Activated naive CD8-positive, alpha-beta T cell treated with anti-CD3 and anti-CD28 coated beads, Interleukin-2, amount 10 ng/mL, durations not matched to agents 7 days and 5 days (primary cell): ENCODE data around the gene DMKN. TPM values are rescaled to one million over a fixed set of nuclear protein-coding genes. Genes with fewer than 3 reads are reported as not detected.

Experiments
- ATAC-seq: fragments of 150-1000 bp; cut with Tn5 transposase; one replicate; pipeline ENCODE4 v1.10.0; 2021; ENCODE audit warnings: low read depth, moderate library complexity
- POLR2A ChIA-PET: fragments of 350-600 bp; sonication (Branson Sonifier 250); formaldehyde crosslinking; loops from one replicate; lab custom pipeline; 2021; ENCODE audit warnings: antibody characterized with exemption; lab: Charles Lee
- DNase-seq: peaks from one replicate; pipeline ENCODE4 v3.0.0; 2021
- H3K27ac Mint-ChIP-seq: one replicate; pipeline ENCODE4 v1.8.0; 2022; ENCODE audit warnings: mild to moderate bottlenecking, mixed read lengths
- H3K27me3 Mint-ChIP-seq: one replicate; pipeline ENCODE4 v1.8.0; 2022; ENCODE audit warnings: mild to moderate bottlenecking, moderate library complexity, mixed read lengths
- H3K36me3 Mint-ChIP-seq: one replicate; pipeline ENCODE4 v1.8.0; 2021; ENCODE audit warnings: mild to moderate bottlenecking, mixed read lengths
- H3K4me1 Mint-ChIP-seq: one replicate; pipeline ENCODE4 v1.8.0; 2021; ENCODE audit warnings: mixed read lengths
- H3K4me3 Mint-ChIP-seq: one replicate; pipeline ENCODE4 v1.8.0; 2022; ENCODE audit warnings: mild to moderate bottlenecking, moderate library complexity, mixed read lengths
- H3K9me3 Mint-ChIP-seq: one replicate; pipeline ENCODE4 v1.8.0; 2021; ENCODE audit warnings: mixed read lengths
- total RNA-seq, 2 experiments: library from RNA; stranded (reverse); gene quantifications; one replicate each; pipeline ENCODE4 v1.2.3, GENCODE V29; 2021

Gene DMKN
- total RNA-seq, 2 experiments from 2014 or later = 2.5 to 3.5 TPM

DNA sequence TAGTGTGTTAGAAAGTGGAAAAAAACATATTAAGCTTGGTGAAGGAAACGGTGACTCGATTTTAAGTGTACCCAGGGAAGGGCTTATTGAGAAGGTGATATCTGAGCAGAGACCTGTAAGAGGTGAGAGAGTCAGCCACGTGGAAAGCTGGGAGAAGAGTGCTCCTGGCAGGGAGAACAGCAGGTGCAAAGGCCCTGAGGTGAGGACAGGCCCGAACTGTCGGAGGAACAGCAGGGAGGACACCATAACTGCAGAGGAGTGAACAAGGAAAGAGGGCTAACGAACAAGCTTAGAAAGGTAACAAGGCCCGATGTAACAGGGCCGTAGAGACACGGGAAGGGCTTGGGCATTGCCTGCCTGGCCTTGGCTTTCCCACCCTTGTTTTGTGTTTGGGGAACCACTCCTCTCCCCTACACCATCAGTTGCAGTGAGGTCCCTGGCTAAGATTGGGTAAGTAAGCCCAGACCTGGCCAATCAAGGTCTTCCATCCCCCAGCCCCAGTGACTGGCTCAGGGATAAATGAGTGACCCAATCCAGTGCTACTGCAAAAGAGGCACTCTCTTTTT is 42.7 kb upstream of the DMKN start:
- H3K4me3 Mint-ChIP-seq = no peak overlapping the region
- H3K27me3 Mint-ChIP-seq = peaks cover 28% of the 10 kb centered on the region
- H3K9me3 Mint-ChIP-seq = no peaks in the 10 kb centered on the region
- DNase-seq = no peak
- POLR2A ChIA-PET = interaction anchor here (0.6 kb wide), 1 partner anchor 41 kb away, joined by 5 read pairs; no protein-coding TSS in a partner anchor
- H3K36me3 Mint-ChIP-seq = no peaks in the 10 kb centered on the region
- no peak overlapping the region for H3K27ac Mint-ChIP-seq
- peaks cover 6% of the 10 kb centered on the region for H3K4me1 Mint-ChIP-seq
- ATAC-seq = no peak

DNA sequence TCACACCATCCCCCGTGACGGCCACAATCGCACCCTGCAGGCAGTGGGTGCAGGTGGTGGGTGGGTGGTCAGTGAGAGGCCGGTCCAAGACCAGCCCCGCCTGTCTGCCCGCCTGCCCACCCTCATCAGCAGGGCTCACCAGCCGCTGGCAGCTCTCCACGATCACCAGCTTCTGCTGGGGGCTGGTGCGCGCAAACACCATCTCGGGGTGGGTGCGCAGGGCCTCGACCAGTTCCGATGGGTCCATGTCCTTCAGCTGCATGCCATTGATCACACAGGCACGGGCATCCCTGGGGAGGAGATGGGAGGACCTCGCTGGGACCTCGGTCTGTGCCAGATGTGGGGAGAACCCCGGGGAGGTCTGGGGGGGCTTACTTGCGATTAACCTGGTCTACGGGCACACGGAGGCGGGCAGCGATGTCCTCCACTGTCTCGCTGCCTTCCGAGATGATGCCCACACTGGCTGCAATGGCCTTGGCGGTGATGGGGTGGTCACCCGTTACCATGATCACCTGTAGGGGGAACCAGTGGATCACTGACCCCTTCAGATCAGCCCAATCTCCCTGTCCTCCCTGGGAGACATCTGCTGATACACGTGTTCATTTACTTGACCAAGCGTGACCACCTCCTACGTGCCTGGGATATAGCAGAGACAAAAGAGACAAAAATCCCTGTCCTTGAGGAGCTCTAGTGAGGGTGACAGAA is 42.0 kb upstream of the DMKN start:
- POLR2A ChIA-PET = no interaction called here

DNA sequence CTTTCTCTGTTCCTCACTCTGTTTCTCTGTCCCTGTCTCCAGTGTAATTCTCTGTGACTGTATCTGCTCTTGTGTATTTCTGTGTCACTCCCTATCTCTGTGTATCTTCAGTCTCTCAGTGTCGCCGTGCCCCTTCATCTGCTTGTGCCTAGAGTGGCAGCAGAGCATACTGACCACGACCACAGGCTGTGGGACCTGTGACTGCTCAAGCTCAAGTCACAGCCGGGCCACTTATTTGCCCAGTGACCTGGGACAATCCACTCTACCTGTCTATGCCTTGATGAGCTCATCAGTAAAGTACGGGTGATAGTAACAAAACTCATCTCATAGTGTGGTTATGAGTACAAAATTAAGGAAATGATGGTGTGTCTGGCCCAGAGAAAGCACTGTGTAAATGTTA is 40.6 kb upstream of the DMKN start:
- no peak overlapping the region for H3K4me3 Mint-ChIP-seq
- no peaks in the 10 kb centered on the region for H3K36me3 Mint-ChIP-seq
- POLR2A ChIA-PET = no interaction called here
- H3K27me3 Mint-ChIP-seq = peaks cover 17% of the 10 kb centered on the region
- H3K9me3 Mint-ChIP-seq = no peaks in the 10 kb centered on the region
- H3K4me1 Mint-ChIP-seq = peaks cover 8% of the 10 kb centered on the region
- peak overlapping the region; percentile 43 for H3K27ac Mint-ChIP-seq
- ATAC-seq (no peak), DNase-seq (no peak)

More for the DNA sequence above, 42.0 kb upstream of the DMKN start:
- H3K27ac Mint-ChIP-seq = no peak overlapping the region
- H3K9me3 Mint-ChIP-seq = no peaks in the 10 kb centered on the region
- ATAC-seq (no peak), DNase-seq (no peak)
- no peak overlapping the region for H3K4me3 Mint-ChIP-seq
- H3K27me3 Mint-ChIP-seq = peaks cover 25% of the 10 kb centered on the region
- peaks cover 6% of the 10 kb centered on the region for H3K4me1 Mint-ChIP-seq
- no peaks in the 10 kb centered on the region for H3K36me3 Mint-ChIP-seq

DNA sequence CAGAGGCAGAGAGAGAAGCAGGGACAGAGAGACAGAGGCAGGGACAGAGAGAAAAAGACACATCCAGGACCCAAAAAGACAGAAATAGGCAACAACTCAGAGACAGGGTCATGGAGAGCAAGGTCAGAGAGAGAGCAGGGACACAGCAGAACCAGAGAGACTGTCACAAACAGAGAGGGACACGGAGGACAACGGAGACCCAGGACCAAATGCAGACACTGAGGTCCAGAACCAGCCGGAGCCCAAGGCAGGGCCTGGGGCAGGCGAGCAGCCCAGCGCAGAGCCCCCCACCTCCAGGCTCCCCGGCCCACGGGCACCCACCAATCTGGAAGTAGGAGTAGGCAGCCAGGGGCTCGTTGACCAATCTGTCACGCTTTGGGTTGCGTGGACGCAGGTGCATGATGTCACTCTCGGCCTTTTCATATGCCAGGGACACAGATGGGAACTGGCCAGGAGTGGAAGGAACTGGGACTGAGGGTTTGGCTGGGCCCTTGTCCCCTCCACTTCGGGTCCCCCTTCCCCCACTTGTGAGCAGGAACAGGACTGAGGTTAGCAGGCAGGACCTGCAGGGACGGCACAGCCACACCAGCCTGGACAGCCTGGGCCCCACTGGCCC is 40.0 kb upstream of the DMKN start:
- ATAC-seq = no peak
- H3K4me3 Mint-ChIP-seq = no peak overlapping the region
- POLR2A ChIA-PET = no interaction called here
- H3K27ac Mint-ChIP-seq = no peak overlapping the region
- H3K36me3 Mint-ChIP-seq = no peaks in the 10 kb centered on the region
- H3K4me1 Mint-ChIP-seq = peaks cover 9% of the 10 kb centered on the region
- DNase-seq = no peak
- no peaks in the 10 kb centered on the region for H3K9me3 Mint-ChIP-seq
- peaks cover 12% of the 10 kb centered on the region for H3K27me3 Mint-ChIP-seq

DNA sequence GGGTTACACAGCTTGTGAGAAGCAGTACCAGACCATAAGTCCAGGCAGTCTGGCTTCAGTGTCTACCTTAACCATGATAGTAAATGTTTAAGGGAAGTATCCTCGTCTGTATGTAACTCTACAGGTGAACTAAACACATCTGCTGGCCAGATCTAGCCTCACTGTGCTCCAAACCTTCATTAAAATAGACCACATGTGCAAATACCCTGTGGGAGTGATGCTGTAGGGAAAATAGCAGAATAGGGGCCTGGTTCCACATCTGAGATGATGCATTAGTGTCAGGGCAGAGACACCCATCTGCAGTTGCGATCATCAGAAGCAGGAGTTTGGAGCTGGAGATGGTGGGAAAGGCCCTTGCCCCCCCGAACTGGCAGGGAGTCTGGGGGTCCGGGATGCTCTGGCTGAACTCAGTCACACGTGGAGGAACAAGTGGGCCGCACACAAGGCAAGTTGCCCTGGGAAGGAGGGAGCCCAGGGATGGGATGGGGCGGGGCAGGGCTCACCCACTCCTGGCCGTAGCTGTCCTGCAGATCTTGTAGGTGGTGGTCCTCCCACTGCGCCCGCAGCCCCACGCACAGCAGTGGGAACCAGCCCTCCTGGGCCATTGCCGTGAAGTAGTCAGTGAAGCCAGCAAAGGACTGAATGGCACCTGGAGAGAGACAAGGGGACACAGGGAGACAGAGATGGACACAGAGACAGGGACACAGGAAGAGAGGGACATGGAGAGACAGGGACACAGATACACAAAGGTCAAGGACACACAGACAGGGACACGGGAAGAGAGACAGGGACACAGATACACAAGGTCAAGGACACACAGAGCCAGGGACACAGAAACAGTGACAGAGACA is 39.3 kb upstream of the DMKN start:
- H3K9me3 Mint-ChIP-seq = no peaks in the 10 kb centered on the region
- H3K4me1 Mint-ChIP-seq = peaks cover 7% of the 10 kb centered on the region
- no peak overlapping the region for H3K4me3 Mint-ChIP-seq

DNA sequence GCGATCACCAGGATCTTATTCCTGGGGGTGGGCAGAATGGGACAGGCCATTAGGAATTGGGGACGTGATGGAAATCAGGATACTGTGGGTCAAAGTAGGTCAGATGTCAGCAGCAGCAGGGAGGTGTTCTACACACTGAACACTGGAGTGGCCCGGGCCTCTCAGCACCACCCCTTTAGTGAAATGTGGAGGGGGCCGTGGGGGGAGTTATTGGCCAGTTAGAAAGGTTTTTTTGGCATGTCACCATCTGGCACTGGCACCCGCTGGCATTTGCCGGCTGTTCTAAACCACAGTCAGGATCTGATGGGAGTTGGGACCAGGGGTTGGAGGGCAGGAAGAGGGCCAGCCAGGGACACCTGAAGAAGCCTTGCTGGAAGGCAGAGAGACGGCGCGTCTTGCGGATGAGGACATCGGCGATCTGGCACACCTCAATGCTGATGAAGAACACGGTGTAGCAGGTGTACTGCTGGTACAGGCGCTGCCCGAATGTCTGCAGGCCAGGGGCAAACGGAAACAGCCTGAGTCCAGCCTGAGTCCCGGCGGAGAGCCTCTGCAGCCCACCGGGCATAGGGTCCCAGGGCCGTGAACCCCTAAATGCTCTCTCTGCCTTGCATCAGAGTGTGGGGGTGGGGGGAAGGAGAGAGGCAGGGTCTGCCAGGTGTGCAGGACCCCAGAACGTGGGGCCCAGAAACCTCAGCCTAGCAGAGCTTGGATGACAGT is 37.8 kb upstream of the DMKN start:
- ATAC-seq (no peak), DNase-seq (no peak)
- Mint-ChIP-seq H3K27ac (no peak overlapping the region), H3K27me3 (peaks cover 3% of the 10 kb centered on the region), H3K4me1 (peaks cover 10% of the 10 kb centered on the region), H3K4me3 (no peak overlapping the region), H3K36me3 (no peaks in the 10 kb centered on the region), H3K9me3 (no peaks in the 10 kb centered on the region)
- POLR2A ChIA-PET = no interaction called here

More for the DNA sequence above, 39.3 kb upstream of the DMKN start:
- DNase-seq (no peak), ATAC-seq (no peak)
- Mint-ChIP-seq H3K27ac (no peak overlapping the region), H3K36me3 (no peaks in the 10 kb centered on the region), H3K27me3 (peaks cover 9% of the 10 kb centered on the region)
- POLR2A ChIA-PET = no interaction called here

DNA sequence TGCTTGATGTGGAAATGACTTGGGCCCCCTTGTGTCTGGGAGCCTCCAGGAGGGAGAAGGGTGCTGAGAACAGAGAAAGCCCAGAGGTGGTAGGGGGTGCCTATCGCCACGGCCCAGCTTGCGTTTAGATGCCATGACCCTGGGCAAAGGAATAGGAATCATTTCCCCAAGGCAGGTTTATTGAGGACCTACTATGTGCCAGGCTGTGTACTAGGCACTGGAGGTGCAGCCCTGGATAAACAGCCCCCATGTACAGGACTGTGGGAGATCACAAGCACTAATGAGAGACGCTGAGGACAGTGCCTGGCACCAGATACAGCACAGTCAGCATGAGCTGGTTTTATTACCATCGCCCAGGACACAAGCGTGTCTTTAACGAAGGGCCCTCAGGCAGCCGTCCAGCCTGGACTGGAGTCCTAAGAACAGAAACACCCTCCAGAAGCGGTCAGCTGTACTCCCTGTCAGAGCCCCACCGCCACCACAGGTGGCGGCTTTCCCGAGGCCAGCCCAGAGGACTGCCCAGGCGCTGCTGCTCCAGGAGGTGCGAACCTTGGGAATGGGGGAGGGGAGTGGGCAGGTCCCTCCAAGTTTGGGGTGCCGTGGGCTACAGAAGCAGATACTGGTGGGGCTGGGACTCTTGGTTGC is 36.6 kb upstream of the DMKN start:
- no peaks in the 10 kb centered on the region for H3K27me3 Mint-ChIP-seq
- H3K36me3 Mint-ChIP-seq = no peaks in the 10 kb centered on the region
- DNase-seq (no peak), ATAC-seq (no peak)
- peaks cover 12% of the 10 kb centered on the region for H3K4me1 Mint-ChIP-seq
- H3K4me3 Mint-ChIP-seq = no peak overlapping the region
- no peak overlapping the region for H3K27ac Mint-ChIP-seq
- no peaks in the 10 kb centered on the region for H3K9me3 Mint-ChIP-seq
- POLR2A ChIA-PET = interaction anchor here (0.5 to 2.5 kb wide), 2 partner anchors 47 to 98 kb away, joined by 5 to 8 read pairs; partner anchors contain the start of gene COX6B1

DNA sequence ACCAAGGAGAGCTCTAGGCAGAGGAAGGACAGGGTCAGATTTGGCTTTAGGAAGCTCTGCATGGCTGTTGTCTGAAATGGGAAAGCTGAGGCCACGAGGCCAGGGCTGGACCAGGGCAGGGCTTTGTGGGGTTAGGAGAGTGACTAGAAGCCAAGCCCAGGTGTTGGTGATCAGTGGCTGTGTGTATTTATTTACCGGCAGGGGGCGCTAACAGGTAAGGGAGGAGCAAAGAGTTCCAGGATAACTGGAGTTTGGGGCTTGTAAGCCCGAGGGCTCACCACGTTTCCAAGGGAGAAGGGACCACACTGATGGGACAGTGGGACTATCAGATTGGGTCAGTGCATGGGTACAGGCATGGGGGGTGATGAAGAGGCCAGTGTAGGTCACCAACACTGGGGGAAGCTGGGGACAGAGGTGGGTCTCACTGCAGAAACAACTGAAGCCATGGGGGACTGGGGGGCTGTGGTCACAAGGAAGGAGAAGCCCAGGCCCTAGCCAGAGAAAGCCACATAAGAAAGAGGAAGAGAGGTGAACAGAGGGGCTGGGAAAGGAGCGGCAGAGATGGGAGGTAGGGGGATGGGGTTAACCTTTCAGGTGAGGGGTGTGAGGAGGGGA is 35.8 kb upstream of the DMKN start:
- H3K36me3 Mint-ChIP-seq = no peaks in the 10 kb centered on the region
- POLR2A ChIA-PET = interaction anchor here (0.5 to 2.5 kb wide), 3 partner anchors 48 to 99 kb away, joined by 5 to 8 read pairs (median 8); partner anchors contain the start of gene COX6B1
- peak overlapping the region; percentile 27 for H3K27ac Mint-ChIP-seq

DNA sequence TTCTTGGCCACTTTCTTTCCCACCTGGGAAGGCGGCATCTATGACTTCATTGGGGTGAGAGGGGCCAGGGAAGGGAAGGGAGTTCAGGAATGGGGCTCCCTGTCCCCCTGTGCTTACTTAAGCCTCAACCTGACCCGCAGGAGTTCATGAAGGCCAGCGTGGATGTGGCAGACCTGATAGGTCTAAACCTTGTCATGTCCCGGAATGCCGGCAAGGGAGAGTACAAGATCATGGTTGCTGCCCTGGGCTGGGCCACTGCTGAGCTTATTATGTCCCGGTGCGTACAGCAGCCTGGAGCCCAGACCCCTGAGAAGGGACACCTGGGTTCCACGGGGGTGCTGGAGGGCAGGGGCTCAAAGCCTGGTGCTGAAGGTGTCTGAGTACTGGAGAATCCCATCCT is 33.1 kb upstream of the DMKN start:
- Mint-ChIP-seq H3K9me3 (no peaks in the 10 kb centered on the region), H3K27ac (peak overlapping the region; percentile 72), H3K27me3 (no peaks in the 10 kb centered on the region), H3K4me1 (peaks cover 23% of the 10 kb centered on the region), H3K36me3 (no peaks in the 10 kb centered on the region), H3K4me3 (peak overlapping the region; percentile 91)
- no peak for DNase-seq
- POLR2A ChIA-PET = no interaction called here
- no peak for ATAC-seq

More for the DNA sequence above, 35.8 kb upstream of the DMKN start:
- Mint-ChIP-seq H3K4me1 (peaks cover 19% of the 10 kb centered on the region), H3K4me3 (no peak overlapping the region), H3K9me3 (no peaks in the 10 kb centered on the region), H3K27me3 (no peaks in the 10 kb centered on the region)
- ATAC-seq (no peak), DNase-seq (peak; percentile 54)

DNA sequence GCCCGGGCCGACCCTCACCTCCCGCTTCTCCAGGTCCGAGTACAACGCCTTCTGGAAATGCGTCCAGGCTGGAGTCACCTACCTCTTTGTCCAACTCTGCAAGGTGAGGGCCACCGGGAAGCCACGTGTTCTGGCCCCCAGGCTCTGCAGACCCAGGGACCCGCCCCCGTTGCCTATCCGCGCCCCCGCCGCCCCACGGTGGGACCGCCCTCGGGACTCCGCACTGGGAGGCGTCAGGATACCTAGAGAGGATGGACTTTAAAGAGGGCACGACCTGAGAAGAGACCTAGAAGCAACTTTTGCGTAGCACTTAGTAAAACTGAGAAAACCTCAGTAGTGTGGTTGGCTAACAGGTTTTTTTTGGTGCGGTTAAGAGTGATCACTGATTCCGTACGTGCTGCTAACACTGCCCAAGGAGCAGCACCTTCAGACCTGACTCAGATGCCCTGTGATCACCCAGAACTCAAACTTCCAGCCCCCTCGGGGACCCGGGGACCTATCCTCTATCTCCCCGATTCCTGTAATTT is 32.5 kb upstream of the DMKN start:
- Mint-ChIP-seq H3K9me3 (no peaks in the 10 kb centered on the region), H3K36me3 (no peaks in the 10 kb centered on the region), H3K27me3 (no peaks in the 10 kb centered on the region), H3K4me1 (peaks cover 23% of the 10 kb centered on the region), H3K4me3 (peak overlapping the region; percentile 91), H3K27ac (peak overlapping the region; percentile 91)
- ATAC-seq (peak; percentile 55), DNase-seq (peak; percentile 68)
- POLR2A ChIA-PET = no interaction called here

DNA sequence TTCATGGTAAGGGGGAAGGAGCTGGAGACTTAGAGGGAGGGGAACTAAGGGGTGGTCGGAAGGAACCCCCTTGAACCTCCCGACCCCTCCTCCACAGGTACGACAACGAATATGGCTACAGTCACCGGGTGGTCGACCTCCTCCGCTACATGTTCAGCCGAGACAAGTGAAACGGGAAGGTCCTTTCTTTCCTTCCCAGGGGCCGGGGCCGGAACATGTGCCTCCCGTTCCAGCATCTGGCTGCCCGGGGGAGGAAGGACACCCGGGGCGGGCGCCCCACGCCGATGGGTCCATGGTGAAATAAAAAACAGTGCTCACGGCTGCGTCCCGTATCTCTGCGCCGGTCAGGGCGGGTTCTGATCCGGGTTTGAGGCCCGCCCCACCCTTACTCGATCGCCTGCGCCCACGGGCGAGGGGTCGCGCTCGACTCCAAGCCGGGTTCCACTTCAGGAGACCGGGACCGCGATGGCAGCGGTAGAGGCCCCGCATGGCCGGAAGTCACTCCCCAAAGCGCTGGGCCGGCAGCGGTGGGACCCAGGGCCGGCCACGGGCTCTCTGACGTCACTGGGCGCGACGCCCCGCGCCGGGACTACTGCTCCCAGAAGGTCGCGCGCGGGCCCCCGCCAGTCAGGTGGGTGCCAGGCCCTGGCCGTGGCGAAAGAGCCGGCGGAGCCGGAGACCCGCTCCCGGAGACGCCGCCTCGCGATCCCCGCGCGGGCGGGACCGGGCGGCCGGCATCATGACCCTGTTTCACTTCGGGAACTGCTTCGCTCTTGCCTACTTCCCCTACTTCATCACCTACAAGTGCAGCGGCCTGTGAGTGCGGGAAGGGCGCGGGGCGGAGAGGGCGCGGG is 31.8 kb upstream of the DMKN start, which contains the start of gene TMEM147:
Gene TMEM147 (plus strand): TSS at position 626 of the 854 bp plus-strand sequence. CDS start 114 bp downstream, at position 740.
- Mint-ChIP-seq H3K27me3 (no peaks in the 10 kb centered on the region), H3K4me3 (peak within 1 kb of the TSS; percentile 91), H3K36me3 (no peaks in the 10 kb centered on the region), H3K9me3 (no peaks in the 10 kb centered on the region), H3K4me1 (peaks cover 23% of the 10 kb centered on the region), H3K27ac (peak within 1 kb of the TSS; percentile 91)
- DNase-seq (peak; percentile 91), ATAC-seq (peak; percentile 90)
- POLR2A ChIA-PET = interaction anchor here (0.8 to 1.0 kb wide), 2 partner anchors 67 to 150 kb away, joined by 3 read pairs; partner anchors contain the start of gene HAUS5
